IMR-90 (cell line): ENCODE data around the gene RANBP10. TPM values are rescaled to one million over a fixed set of nuclear protein-coding genes. Genes with fewer than 3 reads are reported as not detected.

Experiments used
- ATAC-seq: fragments of 200-7000 bp; cut with Tn5 transposase; 2 replicates; pipeline ENCODE4 v1.9.1; 2020; ENCODE audit warnings: low read depth, mild to moderate bottlenecking, moderate library complexity
- BruUV-seq: library from RNA; stranded (reverse); fragments of 400-500 nt; replicated peaks from 2 replicates; lab custom pipeline; 2021; lab: Mats Ljungman, UMichigan
- CTCF ChIA-PET: fragments of 300-600 bp; formaldehyde crosslinking; extraction: SDS; loops from one replicate; lab custom pipeline; 2021; ENCODE audit warnings: antibody characterized with exemption; lab: Yijun Ruan, JAX
- POLR2A ChIA-PET: fragments of 300-600 bp; sonication (Branson Sonifier 250); formaldehyde crosslinking; loops from one replicate; lab custom pipeline; 2022; ENCODE audit warnings: antibody characterized with exemption; ENCODE audit not compliant: unreplicated experiment; lab: Charles Lee
- DNase-seq: peaks from one replicate; pipeline ENCODE4 v3.0.0; 2013
- H2AFZ ChIP-seq: replicated peaks from 2 replicates; pipeline ENCODE3; 2013; ENCODE audit warnings: low read length, mild to moderate bottlenecking; ENCODE audit not compliant: poor library complexity
- H2AK5ac ChIP-seq: 2 replicates; pipeline ENCODE4 v1.6.1; 2013; ENCODE audit warnings: low read depth, low read length, inconsistent platforms
- H2AK9ac ChIP-seq: replicated peaks from 2 replicates; pipeline ENCODE3; 2013; ENCODE audit warnings: mild to moderate bottlenecking, low read depth, low read length, moderate library complexity; ENCODE audit not compliant: poor library complexity
- H2BK120ac ChIP-seq: 2 replicates; pipeline ENCODE4 v1.6.1; 2013; ENCODE audit warnings: low read depth, low read length, inconsistent platforms
- H2BK15ac ChIP-seq: 3 replicates; pipeline ENCODE4 v1.6.1; 2013; ENCODE audit warnings: low read depth, low read length, inconsistent platforms
- H2BK20ac ChIP-seq: 2 replicates; pipeline ENCODE4 v1.6.1; 2013; ENCODE audit warnings: low read depth, mild to moderate bottlenecking, inconsistent platforms, low read length, moderate library complexity
- H2BK5ac ChIP-seq: 2 replicates; pipeline ENCODE4 v1.6.1; 2013; ENCODE audit warnings: mild to moderate bottlenecking, low read depth, low read length, inconsistent platforms; ENCODE audit not compliant: poor library complexity, severe bottlenecking
- H3K14ac ChIP-seq: replicated peaks from 2 replicates; pipeline ENCODE4 v1.6.1; 2013; ENCODE audit warnings: low read depth, low read length, inconsistent platforms
- H3K18ac ChIP-seq: 2 replicates; pipeline ENCODE4 v1.6.1; 2013; ENCODE audit warnings: low read depth, low read length, control low read depth
- H3K23ac ChIP-seq: 2 replicates; pipeline ENCODE4 v1.6.1; 2013; ENCODE audit warnings: low read depth, low read length, inconsistent platforms
- H3K27ac ChIP-seq: 2 replicates; pipeline ENCODE4 v1.5.1; 2013; ENCODE audit warnings: mild to moderate bottlenecking, control low read depth, low read length; ENCODE audit not compliant: insufficient read depth
- H3K27me3 ChIP-seq: 2 replicates; pipeline ENCODE4 v1.6.1; 2013; ENCODE audit warnings: low read length; ENCODE audit not compliant: control insufficient read depth, insufficient read depth
- H3K36me3 ChIP-seq: 2 replicates; pipeline ENCODE4 v1.6.1; 2013; ENCODE audit warnings: low read length, mixed read lengths; ENCODE audit not compliant: control insufficient read depth, insufficient read depth
- H3K4ac ChIP-seq: 2 replicates; pipeline ENCODE4 v1.6.1; 2013; ENCODE audit warnings: low read depth, low read length, inconsistent platforms
- H3K4me1 ChIP-seq: 2 replicates; pipeline ENCODE4 v1.6.1; 2013; ENCODE audit warnings: low read length, mixed read lengths; ENCODE audit not compliant: control insufficient read depth, insufficient read depth
- H3K4me2 ChIP-seq: 2 replicates; pipeline ENCODE4 v1.6.1; 2013; ENCODE audit warnings: low read depth, mild to moderate bottlenecking, control low read depth, low read length, moderate library complexity
- H3K4me3 ChIP-seq: 2 replicates; pipeline ENCODE4 v1.5.1; 2013; ENCODE audit warnings: low read depth, mild to moderate bottlenecking, control low read depth, low read length, moderate library complexity; ENCODE audit not compliant: insufficient read depth
- H3K56ac ChIP-seq: 2 replicates; pipeline ENCODE4 v1.6.1; 2013; ENCODE audit warnings: low read length, inconsistent platforms; ENCODE audit not compliant: insufficient read depth; ENCODE audit errors: extremely low read depth
- H3K79me1 ChIP-seq, 2 experiments: 2 replicates each; pipeline ENCODE4 v1.6.1; 2013; ENCODE audit warnings: low read length in 2 of 2, inconsistent platforms in 1 of 2, low read depth in 1 of 2
- H3K9ac ChIP-seq: 2 replicates; pipeline ENCODE4 v1.6.1; 2013; ENCODE audit warnings: low read depth, low read length, control low read depth
- H3K9me1 ChIP-seq: 2 replicates; pipeline ENCODE4 v1.6.1; 2013; ENCODE audit warnings: low read length, inconsistent platforms; ENCODE audit not compliant: insufficient read depth
- H3K9me3 ChIP-seq: 2 replicates; pipeline ENCODE4 v1.6.1; 2013; ENCODE audit warnings: low read length; ENCODE audit not compliant: control insufficient read depth, insufficient read depth
- H4K20me1 ChIP-seq: 2 replicates; pipeline ENCODE4 v1.6.1; 2013; ENCODE audit warnings: low read length, inconsistent platforms; ENCODE audit not compliant: insufficient read depth
- H4K5ac ChIP-seq: 2 replicates; pipeline ENCODE4 v1.6.1; 2013; ENCODE audit warnings: mild to moderate bottlenecking, low read depth, low read length, control low read depth
- H4K8ac ChIP-seq, 2 experiments: 2 replicates each; pipeline ENCODE4 v1.6.1; 2013; ENCODE audit warnings: low read depth in 2 of 2, low read length in 2 of 2, control low read depth in 1 of 2, inconsistent platforms in 1 of 2
- H4K91ac ChIP-seq: 2 replicates; pipeline ENCODE4 v1.6.1; 2013; ENCODE audit warnings: low read depth, low read length, inconsistent platforms; ENCODE audit not compliant: insufficient read depth
- CEBPB ChIP-seq: IDR thresholded peaks from 2 replicates; pipeline ENCODE4 v1.6.1; 2012; ENCODE audit warnings: low read depth, low read length, improper control_type of control experiment
- CHD1 ChIP-seq: IDR thresholded peaks from 2 replicates; pipeline ENCODE4 v1.6.1; 2012; ENCODE audit warnings: low read depth, low read length, improper control_type of control experiment
- FOS ChIP-seq: fragments of 150-350 bp; IDR thresholded peaks from 2 replicates; pipeline ENCODE4 v1.6.1; 2016; ENCODE audit warnings: low read depth, low read length
- NFE2L2 ChIP-seq: fragments of 150-350 bp; IDR thresholded peaks from 2 replicates; pipeline ENCODE4 v1.6.1; 2016; ENCODE audit warnings: low read depth, mild to moderate bottlenecking, low read length
- RCOR1 ChIP-seq: IDR thresholded peaks from 2 replicates; pipeline ENCODE4 v1.6.1; 2012; ENCODE audit warnings: mild to moderate bottlenecking, low read length, improper control_type of control experiment; ENCODE audit not compliant: insufficient replicate concordance
- SMC3 ChIP-seq: fragments of 150-350 bp; IDR thresholded peaks from 2 replicates; pipeline ENCODE4 v1.6.1; 2016; ENCODE audit warnings: low read depth, mild to moderate bottlenecking, antibody characterized with exemption, low read length, moderate library complexity
- USF2 ChIP-seq: fragments of 150-350 bp; IDR thresholded peaks from 2 replicates; pipeline ENCODE4 v1.6.1; 2017; ENCODE audit warnings: mild to moderate bottlenecking, antibody characterized with exemption, low read length, low read depth
- WGBS, 2 experiments: methylation state at CpG; one replicate each; pipeline versions ENCODE4 v1.1.5 to v1.1.7; 2013; ENCODE audit warnings: missing lambda C conversion rate in 2 of 2; ENCODE audit not compliant: insufficient read length in 1 of 2; ENCODE audit errors: extremely low coverage in 2 of 2; 5-methylcytosine and 5-hydroxymethylcytosine counted together
- dilution Hi-C: fragments of 300-500 bp; cut with HindIII; formaldehyde crosslinking; loops from one replicate; pipeline ENCODE4 v1.14.3; 2018; ENCODE audit warnings: low sequenced_read_pairs; ENCODE audit not compliant: unreplicated experiment
- in situ Hi-C: fragments of 300-500 bp; cut with MboI; formaldehyde crosslinking; loops from 3 replicates; pipeline ENCODE4 v1.14.3; 2019; ENCODE audit warnings: low sequenced_read_pairs, inconsistent platforms, mixed read lengths
- intact Hi-C: fragments of 100-400 bp; cut with micrococcal nuclease; formaldehyde crosslinking; loops from 2 replicates; pipeline ENCODE4 v1.10.0; 2022
- polyA plus RNA-seq, 3 experiments: library from polyadenylated mRNA; depleted of rRNA; stranded (reverse); fragments of >200 nt; gene quantifications; 2 replicates each; pipeline ENCODE4 v1.2.3, GENCODE V29; 2012; ENCODE audit warnings: low replicate concordance in 1 of 3
- total RNA-seq: library from RNA; depleted of rRNA; stranded (reverse); fragments of >200 nt; gene quantifications from 2 replicates; pipeline ENCODE4 v1.2.3, GENCODE V29; 2012

Gene RANBP10
- total and polyA plus RNA-seq, 2 of the 4 experiments (the other 2 are of a cell fraction): 2.7 to 12.1 TPM

- Histone ChIP-seq H3K9me1 (no peaks in the 10 kb centered on the region), H4K8ac (no peak overlapping the region), H4K91ac (no peak overlapping the region), H3K9ac (no peak overlapping the region), H2AFZ (no peak overlapping the region), H3K4me1 (no peaks in the 10 kb centered on the region), H3K4me3 (no peak overlapping the region), H2BK15ac (no peak overlapping the region), H4K20me1 (no peaks in the 10 kb centered on the region), H2BK5ac (no peak overlapping the region), H3K4ac (no peak overlapping the region), H3K18ac (no peak overlapping the region), H3K27me3 (no peaks in the 10 kb centered on the region), H3K4me2 (no peak overlapping the region), H2AK9ac (no peak overlapping the region), H3K27ac (no peak overlapping the region), H4K5ac (no peak overlapping the region), H3K36me3 (peaks cover 1% of the 10 kb centered on the region), H2BK20ac (no peak overlapping the region), H3K56ac (no peak overlapping the region), H3K14ac (no peak overlapping the region), H2AK5ac (no peak overlapping the region), H3K79me1 (no peaks in the 10 kb centered on the region), H2BK120ac (no peak overlapping the region), H3K9me3 (no peaks in the 10 kb centered on the region), H3K23ac (no peak overlapping the region)
- no TSS peak for BruUV-seq
- in situ Hi-C loops: no loop called here
- intact Hi-C loops: no loop called here
- ChIA-PET CTCF (no interaction called here), POLR2A (no interaction called here)
- no peak for TF ChIP-seq FOS
- no peak for TF ChIP-seq SMC3
- TF ChIP-seq NFE2L2: no peak
- no peak for TF ChIP-seq CEBPB
- no peak for TF ChIP-seq USF2
- TF ChIP-seq RCOR1: no peak
- no peak for TF ChIP-seq CHD1
- DNase-seq (no peak), ATAC-seq (no peak)
- dilution Hi-C loops: no loop called here
- 79% methylated on average over 7 of the region's 11 CpGs; no CpG with 5 or more reads in 1 of the 2 experiments for WGBS, 2 experiments
Measured at GRCh38 chr16:67820608-67821259, 14.4 kb upstream of the RANBP10 start.
